IMR-90 (cell line): ENCODE measurements around the gene TTC24. TPM values are rescaled to one million over a fixed set of nuclear protein-coding genes. Genes with fewer than 3 reads are reported as not detected.

ENCODE experiments used
- ATAC-seq: fragments of 200-7000 bp; cut with Tn5 transposase; 2 replicates; pipeline ENCODE4 v1.9.1; 2020; ENCODE audit warnings: low read depth, mild to moderate bottlenecking, moderate library complexity
- BruUV-seq: library from RNA; stranded (reverse); fragments of 400-500 nt; replicated peaks from 2 replicates; lab custom pipeline; 2021; lab: Mats Ljungman, UMichigan
- CTCF ChIA-PET: fragments of 300-600 bp; formaldehyde crosslinking; extraction: SDS; loops from one replicate; lab custom pipeline; 2021; ENCODE audit warnings: antibody characterized with exemption; lab: Yijun Ruan, JAX
- POLR2A ChIA-PET: fragments of 300-600 bp; sonication (Branson Sonifier 250); formaldehyde crosslinking; loops from one replicate; lab custom pipeline; 2022; ENCODE audit warnings: antibody characterized with exemption; ENCODE audit not compliant: unreplicated experiment; lab: Charles Lee
- DNase-seq: peaks from one replicate; pipeline ENCODE4 v3.0.0; 2013
- H2AFZ ChIP-seq: replicated peaks from 2 replicates; pipeline ENCODE3; 2013; ENCODE audit warnings: low read length, mild to moderate bottlenecking; ENCODE audit not compliant: poor library complexity
- H2AK5ac ChIP-seq: 2 replicates; pipeline ENCODE4 v1.6.1; 2013; ENCODE audit warnings: low read depth, low read length, inconsistent platforms
- H2AK9ac ChIP-seq: replicated peaks from 2 replicates; pipeline ENCODE3; 2013; ENCODE audit warnings: mild to moderate bottlenecking, low read depth, low read length, moderate library complexity; ENCODE audit not compliant: poor library complexity
- H2BK120ac ChIP-seq: 2 replicates; pipeline ENCODE4 v1.6.1; 2013; ENCODE audit warnings: low read depth, low read length, inconsistent platforms
- H2BK15ac ChIP-seq: 3 replicates; pipeline ENCODE4 v1.6.1; 2013; ENCODE audit warnings: low read depth, low read length, inconsistent platforms
- H2BK20ac ChIP-seq: 2 replicates; pipeline ENCODE4 v1.6.1; 2013; ENCODE audit warnings: low read depth, mild to moderate bottlenecking, inconsistent platforms, low read length, moderate library complexity
- H2BK5ac ChIP-seq: 2 replicates; pipeline ENCODE4 v1.6.1; 2013; ENCODE audit warnings: mild to moderate bottlenecking, low read depth, low read length, inconsistent platforms; ENCODE audit not compliant: poor library complexity, severe bottlenecking
- H3K14ac ChIP-seq: replicated peaks from 2 replicates; pipeline ENCODE4 v1.6.1; 2013; ENCODE audit warnings: low read depth, low read length, inconsistent platforms
- H3K18ac ChIP-seq: 2 replicates; pipeline ENCODE4 v1.6.1; 2013; ENCODE audit warnings: low read depth, low read length, control low read depth
- H3K23ac ChIP-seq: 2 replicates; pipeline ENCODE4 v1.6.1; 2013; ENCODE audit warnings: low read depth, low read length, inconsistent platforms
- H3K27ac ChIP-seq: 2 replicates; pipeline ENCODE4 v1.5.1; 2013; ENCODE audit warnings: mild to moderate bottlenecking, control low read depth, low read length; ENCODE audit not compliant: insufficient read depth
- H3K27me3 ChIP-seq: 2 replicates; pipeline ENCODE4 v1.6.1; 2013; ENCODE audit warnings: low read length; ENCODE audit not compliant: control insufficient read depth, insufficient read depth
- H3K36me3 ChIP-seq: 2 replicates; pipeline ENCODE4 v1.6.1; 2013; ENCODE audit warnings: low read length, mixed read lengths; ENCODE audit not compliant: control insufficient read depth, insufficient read depth
- H3K4ac ChIP-seq: 2 replicates; pipeline ENCODE4 v1.6.1; 2013; ENCODE audit warnings: low read depth, low read length, inconsistent platforms
- H3K4me1 ChIP-seq: 2 replicates; pipeline ENCODE4 v1.6.1; 2013; ENCODE audit warnings: low read length, mixed read lengths; ENCODE audit not compliant: control insufficient read depth, insufficient read depth
- H3K4me2 ChIP-seq: 2 replicates; pipeline ENCODE4 v1.6.1; 2013; ENCODE audit warnings: low read depth, mild to moderate bottlenecking, control low read depth, low read length, moderate library complexity
- H3K4me3 ChIP-seq: 2 replicates; pipeline ENCODE4 v1.5.1; 2013; ENCODE audit warnings: low read depth, mild to moderate bottlenecking, control low read depth, low read length, moderate library complexity; ENCODE audit not compliant: insufficient read depth
- H3K56ac ChIP-seq: 2 replicates; pipeline ENCODE4 v1.6.1; 2013; ENCODE audit warnings: low read length, inconsistent platforms; ENCODE audit not compliant: insufficient read depth; ENCODE audit errors: extremely low read depth
- H3K79me1 ChIP-seq, 2 experiments: 2 replicates each; pipeline ENCODE4 v1.6.1; 2013; ENCODE audit warnings: low read length in 2 of 2, inconsistent platforms in 1 of 2, low read depth in 1 of 2
- H3K9ac ChIP-seq: 2 replicates; pipeline ENCODE4 v1.6.1; 2013; ENCODE audit warnings: low read depth, low read length, control low read depth
- H3K9me1 ChIP-seq: 2 replicates; pipeline ENCODE4 v1.6.1; 2013; ENCODE audit warnings: low read length, inconsistent platforms; ENCODE audit not compliant: insufficient read depth
- H3K9me3 ChIP-seq: 2 replicates; pipeline ENCODE4 v1.6.1; 2013; ENCODE audit warnings: low read length; ENCODE audit not compliant: control insufficient read depth, insufficient read depth
- H4K20me1 ChIP-seq: 2 replicates; pipeline ENCODE4 v1.6.1; 2013; ENCODE audit warnings: low read length, inconsistent platforms; ENCODE audit not compliant: insufficient read depth
- H4K5ac ChIP-seq: 2 replicates; pipeline ENCODE4 v1.6.1; 2013; ENCODE audit warnings: mild to moderate bottlenecking, low read depth, low read length, control low read depth
- H4K8ac ChIP-seq, 2 experiments: 2 replicates each; pipeline ENCODE4 v1.6.1; 2013; ENCODE audit warnings: low read depth in 2 of 2, low read length in 2 of 2, control low read depth in 1 of 2, inconsistent platforms in 1 of 2
- H4K91ac ChIP-seq: 2 replicates; pipeline ENCODE4 v1.6.1; 2013; ENCODE audit warnings: low read depth, low read length, inconsistent platforms; ENCODE audit not compliant: insufficient read depth
- CHD1 ChIP-seq: IDR thresholded peaks from 2 replicates; pipeline ENCODE4 v1.6.1; 2012; ENCODE audit warnings: low read depth, low read length, improper control_type of control experiment
- RAD21 ChIP-seq: IDR thresholded peaks from 2 replicates; pipeline ENCODE4 v1.6.1; 2012; ENCODE audit warnings: low read length, improper control_type of control experiment
- RFX5 ChIP-seq: IDR thresholded peaks from 2 replicates; pipeline ENCODE4 v1.8.0; 2012; ENCODE audit warnings: low read depth, mild to moderate bottlenecking, low read length, moderate library complexity
- WGBS, 2 experiments: methylation state at CpG; one replicate each; pipeline versions ENCODE4 v1.1.5 to v1.1.7; 2013; ENCODE audit warnings: missing lambda C conversion rate in 2 of 2; ENCODE audit not compliant: insufficient read length in 1 of 2; ENCODE audit errors: extremely low coverage in 2 of 2; 5-methylcytosine and 5-hydroxymethylcytosine counted together
- dilution Hi-C: fragments of 300-500 bp; cut with HindIII; formaldehyde crosslinking; loops from one replicate; pipeline ENCODE4 v1.14.3; 2018; ENCODE audit warnings: low sequenced_read_pairs; ENCODE audit not compliant: unreplicated experiment
- in situ Hi-C: fragments of 300-500 bp; cut with MboI; formaldehyde crosslinking; loops from 3 replicates; pipeline ENCODE4 v1.14.3; 2019; ENCODE audit warnings: low sequenced_read_pairs, inconsistent platforms, mixed read lengths
- intact Hi-C: fragments of 100-400 bp; cut with micrococcal nuclease; formaldehyde crosslinking; loops from 2 replicates; pipeline ENCODE4 v1.10.0; 2022
- polyA plus RNA-seq, 3 experiments: library from polyadenylated mRNA; depleted of rRNA; stranded (reverse); fragments of >200 nt; gene quantifications; 2 replicates each; pipeline ENCODE4 v1.2.3, GENCODE V29; 2012; ENCODE audit warnings: low replicate concordance in 1 of 3
- total RNA-seq: library from RNA; depleted of rRNA; stranded (reverse); fragments of >200 nt; gene quantifications from 2 replicates; pipeline ENCODE4 v1.2.3, GENCODE V29; 2012

The TTC24 gene
- total and polyA plus RNA-seq, 2 of the 4 experiments (the other 2 are of a cell fraction) = not detected

DNA sequence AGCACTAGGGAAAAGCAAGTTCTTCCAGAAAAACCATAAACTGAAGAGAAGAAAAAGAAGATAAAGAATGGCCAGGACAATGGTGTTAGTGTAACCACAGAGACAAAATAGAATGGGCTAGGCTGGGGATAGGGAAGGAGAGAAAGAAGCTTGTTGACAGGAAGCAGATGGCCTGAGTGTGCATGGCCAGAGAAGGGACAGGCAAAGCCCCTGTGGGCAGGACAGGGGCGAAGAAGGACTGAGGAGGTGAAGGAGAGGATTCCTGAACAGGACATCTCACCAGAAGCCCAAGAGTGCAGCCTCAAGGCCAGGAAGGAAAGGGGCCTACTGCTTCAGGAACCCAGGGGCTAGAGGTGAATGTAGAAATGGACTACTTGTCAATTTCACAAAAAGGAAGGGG is 36.5 kb upstream of the TTC24 start:
- Histone ChIP-seq H4K5ac (no peak overlapping the region), H3K4me3 (no peak overlapping the region)
- WGBS, 2 experiments = 100% methylated on average over 1 of the region's 1 CpG; no CpG with 5 or more reads in 1 of the 2 experiments

More for the DNA sequence above, 36.5 kb upstream of the TTC24 start:
- Histone ChIP-seq H3K23ac (no peak overlapping the region), H3K18ac (no peak overlapping the region), H3K79me1 (0 out of 4 replicates have a peak, but pooled peaks cover 0 to 2% of the 10 kb centered on the region in 2 experiments), H3K14ac (no peak overlapping the region), H2BK20ac (no peak overlapping the region), H2BK120ac (no peak overlapping the region), H3K9ac (no peak overlapping the region), H3K4me1 (no peaks in the 10 kb centered on the region), H4K20me1 (no peaks in the 10 kb centered on the region), H2BK5ac (no peak overlapping the region), H3K4ac (no peak overlapping the region), H2AFZ (no peak overlapping the region), H2AK5ac (no peak overlapping the region), H3K4me2 (no peak overlapping the region), H4K8ac (no peak overlapping the region), H3K9me3 (no peaks in the 10 kb centered on the region), H3K56ac (no peak overlapping the region), H2AK9ac (no peak overlapping the region), H3K36me3 (peaks cover 23% of the 10 kb centered on the region), H3K27me3 (no peaks in the 10 kb centered on the region), H3K27ac (no peak overlapping the region), H3K9me1 (peaks cover 4% of the 10 kb centered on the region; the same call in 1 of the 2 replicates), H4K91ac (no peak overlapping the region), H2BK15ac (no peak overlapping the region)
- intact Hi-C loops (no loop called here), dilution Hi-C loops (no loop called here), in situ Hi-C loops (no loop called here)
- ATAC-seq = no peak
- CTCF ChIA-PET = no interaction called here
- no peak for DNase-seq
- no TSS peak for BruUV-seq
- TF ChIP-seq RFX5 (no peak), RAD21 (no peak), CHD1 (no peak)
- POLR2A ChIA-PET = no interaction called here
